GM19328 (cell line): Measurements from ENCODE around the gene TSPAN18.

Experiments used
- ATAC-seq: cut with Tn5 transposase; IDR thresholded peaks from one replicate; pipeline ENCODE4 v1.9.1; 2021; ENCODE audit warnings: mild to moderate bottlenecking, moderate library complexity; ENCODE audit not compliant: unreplicated experiment

The TSPAN18 gene

DNA sequence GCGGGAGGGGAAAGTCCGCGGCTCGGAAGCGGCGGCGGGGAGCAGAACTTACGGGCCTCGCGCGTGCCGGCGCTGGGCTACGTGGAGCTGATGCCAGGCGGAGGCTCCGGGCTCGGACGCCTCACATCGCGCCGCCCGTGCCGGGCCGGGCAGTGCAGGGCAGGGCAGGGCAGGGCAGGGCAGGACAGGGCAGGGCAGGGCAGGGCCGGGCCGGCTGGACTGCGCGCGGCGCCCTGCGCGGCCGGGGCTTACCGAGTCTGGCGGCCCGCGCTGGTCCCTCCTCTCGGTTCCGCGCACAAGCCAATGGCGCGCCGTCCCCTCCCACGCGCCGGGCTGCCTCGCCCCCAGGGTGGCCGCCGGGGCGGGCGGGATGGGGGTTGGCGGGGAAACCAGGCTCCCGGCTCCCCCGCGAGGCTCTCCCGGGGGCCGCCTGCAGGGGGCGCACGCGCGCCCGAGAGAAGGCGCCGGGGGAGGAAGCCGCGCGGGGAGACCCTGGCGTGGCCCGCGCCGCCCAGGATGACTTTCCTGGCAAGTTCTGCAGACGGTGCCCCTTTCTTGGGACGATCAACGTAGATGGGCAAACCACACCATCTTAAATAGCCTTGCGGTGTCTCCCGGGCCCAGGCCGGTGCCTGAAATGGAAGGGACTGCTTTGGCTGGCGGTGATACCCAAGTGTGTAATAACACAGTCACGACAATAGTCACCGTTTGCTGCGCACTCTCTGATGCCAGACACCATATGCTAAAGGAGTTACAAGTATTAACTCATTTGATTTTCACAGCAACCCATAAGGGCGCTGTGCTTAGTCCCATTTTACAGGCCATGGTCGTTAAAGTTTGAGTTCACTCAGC is 224.1 kb downstream of the TSPAN18 start, which contains the start of gene TP53I11:
Gene TP53I11 (minus strand): TSS at position 259 of the 852 bp plus-strand sequence. CDS start 12,548 bp downstream, outside the sequence.
- no peak for ATAC-seq

DNA sequence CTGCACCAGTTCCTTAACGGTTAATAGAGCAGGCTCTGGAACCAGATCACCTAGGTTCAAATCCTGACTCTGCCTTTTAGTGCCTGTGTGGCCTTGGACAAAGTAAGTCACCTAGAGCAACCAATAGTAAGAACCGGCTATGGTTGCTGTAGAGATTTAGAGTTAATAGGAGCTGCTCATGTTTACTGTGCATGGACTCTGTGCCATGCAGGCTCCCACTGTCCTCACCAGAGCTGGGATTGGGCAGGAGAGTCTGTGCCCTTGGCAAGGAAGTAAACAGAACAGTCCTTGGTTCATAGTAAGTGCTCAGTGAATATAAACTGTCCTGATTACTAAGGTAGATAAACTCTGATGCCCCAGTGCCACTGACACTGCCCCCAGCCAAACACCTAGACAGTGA is 225.3 kb downstream of the TSPAN18 start:
- ATAC-seq, result no peak

DNA sequence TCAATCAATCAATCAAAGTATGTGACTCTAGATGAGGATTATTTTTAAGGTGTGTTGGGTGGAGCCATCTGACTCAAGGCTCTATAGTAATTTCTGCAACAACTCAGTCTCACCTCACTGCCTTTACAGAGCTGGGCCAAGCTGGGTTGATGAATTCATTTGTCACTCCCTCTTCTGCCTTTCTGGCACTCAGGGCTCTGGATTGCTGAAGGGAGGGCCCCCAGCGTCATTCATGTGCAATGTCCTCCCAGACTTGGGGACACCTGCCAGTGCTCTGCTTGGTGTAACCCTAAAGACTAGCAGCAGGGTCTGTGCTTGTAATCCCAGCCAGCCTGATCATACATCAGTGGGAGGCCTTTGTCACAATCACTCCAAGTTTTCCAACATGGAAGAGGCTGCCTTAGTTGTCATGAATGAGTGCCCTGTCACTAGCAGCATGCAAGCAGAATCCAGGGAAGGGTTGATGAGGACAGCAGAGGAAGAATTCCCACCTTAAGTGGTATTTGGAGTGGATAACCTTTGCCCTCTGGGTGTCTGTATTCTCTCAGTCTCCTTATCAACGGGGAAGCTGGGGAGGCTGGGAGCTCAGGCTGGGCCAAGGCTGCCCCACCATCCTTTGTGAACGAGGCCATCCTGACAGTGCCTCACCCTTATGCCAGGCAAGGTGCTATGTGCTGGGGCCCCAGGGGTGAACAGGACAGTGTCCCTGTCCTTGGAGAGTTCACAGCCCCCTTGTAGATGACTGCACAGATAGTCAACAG is 225.9 kb downstream of the TSPAN18 start:
- ATAC-seq, result no peak

DNA sequence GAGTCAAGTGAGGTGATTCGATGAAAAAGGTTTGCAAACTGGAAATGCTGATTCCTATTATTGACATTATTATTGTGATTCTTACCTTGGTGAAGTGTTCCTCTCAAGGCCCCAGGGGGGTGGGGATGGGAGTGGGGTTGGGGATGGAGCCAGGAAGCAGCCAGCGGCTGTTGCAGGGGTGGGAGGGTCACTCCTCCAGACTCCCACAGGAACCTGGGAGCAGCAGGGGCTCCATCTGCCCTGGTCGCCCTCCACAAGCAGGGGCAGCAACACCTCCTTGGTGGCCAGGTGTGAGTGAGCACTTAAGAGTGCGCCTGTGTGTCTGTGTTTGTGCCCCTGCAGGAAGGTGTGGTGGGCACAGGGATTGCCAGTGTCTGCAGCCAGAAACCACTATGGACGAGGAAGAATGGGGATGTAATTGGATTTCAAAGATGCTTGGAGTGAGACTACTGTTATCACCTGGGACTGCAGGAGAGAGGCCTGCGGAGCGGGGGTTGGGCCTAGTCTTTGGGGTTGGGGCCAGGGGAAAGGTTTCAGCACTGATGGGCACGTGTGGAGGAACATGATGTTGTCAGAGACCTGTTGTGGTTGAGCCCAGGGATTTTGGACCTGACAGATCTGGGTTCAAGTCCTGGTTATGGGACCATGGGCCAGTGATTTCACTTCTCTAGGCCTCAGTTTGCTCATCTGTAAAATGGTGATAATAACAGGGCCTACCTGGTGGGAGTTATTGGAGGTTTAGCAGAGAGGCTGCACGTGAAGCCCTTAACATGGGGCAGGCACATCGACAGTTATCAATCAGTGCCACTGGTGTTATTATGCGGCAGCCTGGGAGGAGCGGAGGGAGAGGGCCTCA is 227.5 kb downstream of the TSPAN18 start:
- no peak for ATAC-seq

DNA sequence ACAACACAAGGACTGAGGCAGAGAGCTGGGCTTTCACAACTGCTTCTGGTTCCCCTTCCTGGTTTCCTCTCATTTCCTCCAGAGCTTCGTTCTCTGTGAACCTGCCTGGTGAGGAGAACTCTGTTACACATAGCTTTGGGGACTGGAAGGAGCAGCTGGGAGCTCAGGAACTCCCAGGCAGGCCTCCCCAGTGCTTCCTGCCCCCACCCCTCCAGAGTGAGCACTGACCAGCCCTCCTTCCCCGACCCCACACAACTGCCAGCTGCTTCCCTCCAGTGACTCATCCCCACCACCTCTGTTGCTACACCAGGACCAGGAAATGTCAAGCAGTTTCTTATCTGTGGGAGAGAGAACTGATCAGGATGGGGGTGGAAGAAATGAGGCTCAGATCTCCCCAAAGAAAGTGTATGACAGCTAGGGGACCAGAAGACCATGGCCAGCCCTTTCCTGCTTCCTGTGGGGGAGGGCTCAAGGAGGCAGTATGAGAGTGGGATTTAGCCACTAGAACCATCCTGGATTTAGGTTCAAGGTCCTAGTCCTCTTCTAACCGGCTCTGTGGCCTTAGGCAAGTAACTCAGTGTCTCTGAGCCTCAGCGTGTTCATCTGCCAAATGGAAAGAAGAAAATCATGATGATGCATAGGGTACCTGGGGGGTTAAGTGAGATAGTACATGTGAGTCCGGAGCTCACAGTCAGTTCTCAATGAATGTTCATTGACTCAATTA is 228.4 kb downstream of the TSPAN18 start:
- no peak for ATAC-seq

DNA sequence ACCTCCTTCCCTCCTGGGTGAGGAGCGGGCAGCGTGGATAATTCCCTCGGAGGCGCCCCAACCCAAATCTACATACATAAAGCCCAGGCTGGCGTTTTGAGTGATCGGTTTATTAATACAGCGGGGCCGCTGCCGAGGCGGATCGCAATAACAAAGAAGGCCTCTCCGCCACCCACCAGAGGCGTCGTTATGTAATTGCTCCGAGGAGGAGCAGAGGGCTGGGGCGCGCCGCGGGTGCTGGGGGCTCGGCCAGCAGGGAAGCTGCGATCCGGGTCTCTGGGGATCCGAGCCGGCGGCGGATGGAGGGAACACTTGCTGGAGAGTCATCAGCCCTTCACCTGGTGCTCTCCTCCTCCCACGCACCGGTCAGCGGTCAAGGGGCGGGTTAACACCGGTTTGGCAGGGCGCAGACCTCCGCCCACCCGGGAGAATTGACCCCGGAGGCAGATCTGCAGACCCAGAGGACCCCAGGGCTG is 230.3 kb downstream of the TSPAN18 start:
- ATAC-seq, result no peak

DNA sequence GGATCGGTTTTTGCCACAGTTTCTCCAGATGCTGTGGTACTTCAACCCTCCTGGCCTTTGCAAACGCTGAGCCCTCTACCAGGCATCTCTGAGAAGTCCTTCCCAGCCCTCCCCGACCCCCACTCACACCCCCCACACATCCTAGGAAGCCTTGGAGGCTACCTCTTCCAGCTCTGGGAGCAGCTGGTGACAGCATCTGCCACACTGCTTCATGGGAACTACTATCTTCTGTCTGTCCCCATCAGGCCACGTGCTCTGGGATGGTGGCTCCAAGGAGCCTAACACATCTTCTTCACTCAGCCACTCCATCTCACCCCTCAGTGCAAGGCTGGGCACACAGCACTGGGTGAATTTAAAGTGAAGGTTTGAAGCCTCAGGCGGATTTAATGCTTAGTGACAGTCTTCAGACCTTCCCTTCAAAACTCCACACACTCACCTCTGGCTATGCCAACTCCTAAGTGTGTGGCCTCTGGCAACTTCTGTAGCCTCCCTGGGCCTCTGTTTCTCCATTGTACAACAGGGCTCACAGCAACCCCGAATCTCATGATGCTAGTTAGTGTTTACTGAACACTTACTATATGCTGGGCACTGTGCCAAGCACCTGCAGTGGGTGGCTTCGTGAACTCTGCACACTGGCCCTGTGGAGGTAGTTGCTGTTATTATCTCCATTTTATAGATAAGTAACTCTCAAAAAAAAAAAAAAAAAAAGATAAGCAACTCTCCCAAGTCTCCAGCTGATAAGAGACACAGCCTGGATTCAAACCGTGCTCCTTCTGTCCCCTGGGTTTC is 231.2 kb downstream of the TSPAN18 start:
- no peak for ATAC-seq

DNA sequence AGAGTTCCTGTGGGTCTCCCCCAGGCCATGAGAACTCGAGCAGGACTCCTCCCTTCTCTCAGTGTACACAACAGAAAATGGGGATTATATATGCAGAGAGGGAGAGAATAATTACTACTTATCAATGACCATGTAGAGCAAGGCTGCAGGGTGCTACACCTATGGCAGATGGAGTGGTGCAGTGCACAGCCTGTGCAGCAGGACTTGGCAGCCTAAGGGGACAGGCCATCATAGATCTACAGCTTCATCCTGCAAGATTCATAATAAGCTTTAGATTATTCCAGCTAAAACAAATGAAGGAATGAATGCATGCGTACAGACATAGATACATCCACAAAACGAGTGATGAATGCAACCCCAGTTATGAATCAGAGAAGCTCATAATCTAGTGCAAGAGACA is 232.3 kb downstream of the TSPAN18 start:
- no peak for ATAC-seq

DNA sequence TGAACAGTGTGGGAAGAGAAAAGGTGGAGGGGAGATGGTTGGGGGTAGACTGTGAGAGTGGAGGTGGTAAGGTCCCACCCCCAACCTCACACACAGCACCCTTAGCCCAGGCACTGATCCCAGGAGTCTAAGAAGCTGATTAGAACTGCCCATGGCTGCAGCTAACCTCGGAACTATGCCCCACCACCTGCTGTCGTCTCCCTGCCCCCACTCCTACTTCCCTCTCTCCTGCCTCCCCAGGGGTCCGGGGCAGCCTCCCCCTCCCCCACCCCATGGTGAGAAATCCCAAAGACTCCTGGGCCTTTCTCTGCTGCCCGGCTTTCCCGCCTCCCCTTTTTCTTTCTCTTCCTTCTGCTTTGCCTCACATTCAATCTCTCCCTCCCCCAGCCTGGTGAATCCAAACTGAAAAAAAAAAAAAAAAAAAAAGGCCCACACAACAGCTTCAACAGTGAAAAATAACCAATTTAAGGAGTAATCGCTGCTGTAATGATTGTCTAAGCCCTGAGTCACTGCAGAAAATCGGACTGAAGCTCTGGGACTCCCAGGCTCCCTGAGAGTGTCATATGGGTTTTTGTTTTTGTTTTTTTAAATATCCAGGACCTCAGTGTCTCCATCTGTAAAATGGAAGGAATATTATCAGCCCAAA is 233.6 kb downstream of the TSPAN18 start:
- no peak for ATAC-seq

DNA sequence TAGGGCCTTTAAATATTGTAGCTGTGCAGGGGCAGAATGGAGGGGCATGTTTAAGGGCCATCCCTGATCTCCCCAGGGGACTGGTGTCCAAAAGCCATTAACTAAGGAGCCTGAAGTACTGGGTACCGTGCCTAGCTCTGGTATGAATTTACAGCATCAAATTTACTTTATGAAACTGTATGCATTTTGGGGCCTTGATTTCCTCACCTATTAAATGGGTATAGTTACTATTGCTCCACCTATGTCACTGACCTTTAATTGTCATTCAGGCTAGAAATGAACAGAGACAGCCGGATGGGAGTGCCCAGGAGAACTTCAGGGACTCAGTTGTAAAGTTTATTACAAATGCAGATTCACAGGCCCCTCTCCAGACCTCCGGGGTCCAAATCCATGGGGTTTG is 235.7 kb downstream of the TSPAN18 start:
- no peak for ATAC-seq

DNA sequence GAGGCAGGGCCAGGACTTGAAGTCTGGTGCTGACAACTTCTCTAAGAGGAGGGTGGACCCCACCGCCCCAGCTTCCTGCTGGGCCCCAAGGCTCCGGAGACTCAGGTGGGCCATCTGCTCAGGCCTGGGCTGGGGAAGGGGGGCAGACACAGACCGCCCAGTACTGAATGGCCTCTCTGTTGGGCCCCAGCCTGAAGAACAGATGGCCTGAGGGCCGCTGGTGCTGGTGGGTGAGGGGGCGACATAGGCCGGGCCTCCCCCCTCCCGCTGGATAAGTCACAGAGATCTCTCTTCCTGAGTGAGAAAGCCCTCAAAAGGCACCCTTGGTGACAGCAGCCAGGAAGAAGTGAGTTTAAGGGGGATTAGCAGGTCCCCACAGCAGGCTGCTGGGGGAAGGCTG is 236.4 kb downstream of the TSPAN18 start:
- no peak for ATAC-seq

DNA sequence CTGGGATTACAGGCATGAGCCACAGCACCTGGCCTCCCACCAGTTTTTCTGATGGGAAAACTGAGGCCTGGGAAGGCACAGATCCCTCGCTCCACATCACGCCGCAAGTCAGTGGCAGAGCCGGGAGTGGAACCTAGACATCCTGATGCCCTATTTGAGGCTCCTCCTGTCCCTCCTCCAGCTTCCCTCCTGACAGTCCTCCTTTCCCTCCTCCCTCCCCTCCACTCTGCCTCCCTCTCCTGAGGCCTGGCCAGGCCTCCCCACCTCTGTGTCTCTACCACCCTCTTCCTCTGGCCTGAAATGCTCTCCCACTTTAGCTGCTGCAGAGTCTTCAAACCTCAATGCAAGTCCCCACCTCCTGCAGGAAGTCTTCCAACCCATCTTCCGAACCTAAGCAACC is 237.2 kb downstream of the TSPAN18 start:
- ATAC-seq, result no peak

DNA sequence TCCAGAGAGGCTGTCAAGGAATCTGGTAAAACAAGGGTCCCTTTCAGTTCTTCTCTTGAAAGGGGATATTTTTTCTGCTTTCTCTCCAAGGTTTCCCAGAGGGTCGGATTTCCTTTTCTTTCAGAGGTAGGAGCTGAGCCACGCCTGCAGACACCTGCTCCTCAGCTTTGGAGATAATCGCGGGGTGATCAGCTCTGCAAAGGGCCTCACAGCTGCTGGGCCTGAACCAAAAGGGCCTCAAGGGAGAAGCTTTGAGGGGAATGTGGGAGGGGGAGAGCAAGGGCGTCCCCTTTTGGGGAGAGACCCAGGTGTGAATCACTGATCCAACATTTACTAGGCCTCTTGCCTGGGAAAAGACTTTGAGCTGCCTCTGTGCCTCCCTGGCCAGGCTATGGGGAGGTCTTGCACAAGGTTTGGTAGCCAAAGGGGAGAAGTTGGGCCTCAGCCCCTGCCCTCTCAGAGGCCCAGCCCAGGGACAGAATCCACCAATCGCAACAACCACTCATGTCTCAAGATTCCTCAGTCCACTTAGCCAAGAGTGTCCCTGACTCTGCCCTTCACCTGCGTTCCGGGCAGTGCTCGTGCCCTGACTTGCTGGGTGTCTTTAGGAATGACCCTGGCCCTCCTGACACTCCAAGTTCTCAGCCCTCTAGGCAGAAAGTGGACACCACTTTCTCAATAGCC is 237.9 kb downstream of the TSPAN18 start:
- no peak for ATAC-seq

DNA sequence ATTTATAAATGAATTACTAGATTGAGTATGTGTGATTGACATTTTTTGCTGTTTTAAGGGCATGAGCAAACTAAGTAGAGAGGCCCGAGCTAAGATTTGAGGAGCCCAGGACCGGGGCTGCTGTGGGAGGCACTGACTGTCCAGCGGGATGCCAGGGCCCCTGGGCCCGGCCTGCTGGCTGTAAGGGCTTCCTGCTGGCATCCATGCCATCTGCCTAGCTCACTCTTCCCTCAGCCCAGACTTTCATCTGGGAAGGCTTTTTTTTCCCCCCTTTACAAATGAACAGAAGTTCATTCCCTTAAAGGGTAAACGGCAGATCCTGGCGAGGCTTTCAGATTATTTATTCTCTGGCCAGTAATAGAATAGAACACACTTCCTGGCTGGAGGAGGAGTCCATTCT is 239.9 kb downstream of the TSPAN18 start:
- ATAC-seq, result no peak

DNA sequence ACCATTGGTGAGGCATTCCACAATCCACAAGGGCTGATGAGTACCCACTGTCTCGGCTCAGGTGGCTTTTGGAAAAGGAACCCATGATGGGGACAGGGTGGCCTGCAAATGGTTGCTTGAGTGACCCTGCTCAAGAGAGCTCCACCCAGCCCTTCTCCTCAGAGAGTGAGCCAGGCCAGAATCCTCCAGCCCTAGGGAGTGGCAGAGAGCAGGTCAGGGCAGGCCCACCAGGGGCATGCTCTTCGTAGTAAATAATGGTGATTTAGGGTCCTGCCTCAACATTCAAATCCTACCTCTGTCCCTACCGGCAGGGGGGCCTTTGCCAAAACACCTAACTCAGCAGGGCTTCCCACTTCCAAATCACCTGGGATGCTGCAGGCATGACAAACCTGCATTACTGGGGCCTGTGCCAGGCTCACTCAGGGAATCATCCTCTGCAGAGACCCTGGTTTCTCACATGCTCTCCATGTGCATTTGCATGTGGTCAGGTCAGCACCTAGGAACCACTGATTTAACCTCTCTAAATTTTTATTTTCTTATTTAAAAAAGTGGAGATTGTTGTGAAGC is 241.3 kb downstream of the TSPAN18 start:
- ATAC-seq, result no peak

DNA sequence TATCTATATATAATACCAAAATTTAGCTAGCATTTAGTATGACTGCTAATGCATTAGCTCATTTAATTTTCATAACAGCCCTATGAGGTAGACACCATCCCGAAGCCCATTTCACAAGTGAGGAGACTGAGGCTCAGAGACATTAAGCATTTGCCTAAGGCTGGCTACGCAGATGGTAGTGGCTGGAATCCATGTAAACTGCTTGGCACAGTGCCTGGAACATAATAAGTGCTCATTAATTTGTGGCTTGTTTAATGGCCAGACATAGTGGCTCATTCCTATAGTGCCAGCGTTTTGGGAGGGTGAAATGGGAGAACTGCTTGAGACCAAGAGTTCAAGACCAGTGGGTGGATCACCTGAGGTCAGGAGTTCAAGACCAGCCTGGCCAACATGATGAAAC is 241.7 kb downstream of the TSPAN18 start:
- no peak for ATAC-seq

DNA sequence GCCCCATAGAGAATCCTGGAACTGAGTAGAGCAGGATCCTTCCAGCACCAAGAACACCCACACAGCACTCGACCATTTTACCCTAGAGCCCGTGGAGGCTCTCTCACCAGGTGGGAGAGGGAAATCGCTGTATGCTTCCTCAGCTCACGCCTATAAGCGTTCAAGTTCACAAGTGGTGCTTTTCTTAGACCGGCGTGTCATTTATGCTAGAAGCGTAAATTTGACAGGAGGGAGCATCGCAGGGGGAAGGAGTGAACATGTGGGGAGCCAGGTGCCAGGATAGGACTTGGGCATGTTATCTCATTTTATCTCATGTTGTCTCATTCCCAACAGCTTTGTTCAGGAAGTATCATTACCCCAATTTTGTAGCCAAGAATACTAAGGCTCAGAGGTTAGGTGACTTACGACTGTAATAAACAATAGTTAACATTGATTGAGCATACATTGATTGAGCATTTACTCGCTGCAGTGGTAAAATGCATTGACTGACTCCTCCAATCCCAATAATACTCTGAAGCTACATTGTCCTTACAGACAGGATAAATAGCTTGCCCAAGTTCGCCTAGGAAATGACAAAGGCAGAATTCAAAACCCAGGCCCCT is 243.0 kb downstream of the TSPAN18 start:
- no peak for ATAC-seq

DNA sequence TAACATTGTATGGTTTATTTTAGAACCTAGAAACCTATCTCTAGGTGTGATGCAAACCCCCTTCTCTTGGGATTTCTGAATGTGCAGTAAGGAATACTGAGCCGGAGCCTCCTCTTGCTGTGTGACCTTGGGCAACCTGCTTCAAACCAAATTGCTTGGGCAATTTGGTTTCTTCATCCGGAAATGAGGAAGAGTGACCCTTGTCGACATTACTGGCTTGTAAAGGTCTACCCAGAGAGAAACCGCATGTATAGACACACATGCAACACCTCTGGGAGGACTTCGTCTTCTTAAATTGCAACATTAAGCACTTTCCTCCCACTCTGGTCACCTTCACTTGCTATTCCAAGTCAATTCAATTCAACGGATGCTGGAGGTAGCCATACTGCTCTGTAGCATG is 243.5 kb downstream of the TSPAN18 start:
- no peak for ATAC-seq
